ENCODE results near the gene MOV10L1.

GRCh38 chr22:50098052-50098451, 8.2 kb downstream of the MOV10L1 start:
- TF ChIP-seq POLR2A (IDR thresholded peaks at IDR 0.05; ENCODE audit: extremely low read depth, insufficient read length): no peak
- no peak for TF ChIP-seq CTCF (IDR thresholded peaks at IDR 0.05; ENCODE audit: low read depth, low read length)
- no peak for TF ChIP-seq MAX (IDR thresholded peaks at IDR 0.05; ENCODE audit: low read depth, low read length)
- no peak for TF ChIP-seq MYC (IDR thresholded peaks at IDR 0.05; ENCODE audit: low read depth, low read length)
